ENCODE results near the gene ADD3. TPM values are rescaled to one million over a fixed set of nuclear protein-coding genes. Genes with fewer than 3 reads are reported as not detected.

The ADD3 gene
- total and polyA plus RNA-seq, 10 of the 15 experiments (the other 5 are each of a cell fraction or from before 2014, with no cell fraction given), result 27.3 to 129 (median 67.8) TPM

- DNase-seq (ENCODE audit: low read depth, low spot score) (no peak), ATAC-seq (no peak), FAIRE-seq (no peak)
- 0% methylated on average over 1 of the region's 1 CpG for WGBS (ENCODE audit: insufficient coverage, insufficient replicate concordance, low lambda C conversion rate, missing lambda C conversion rate)
- ChIA-PET POLR2A (no interaction called here), CTCF (no interaction called here), RAD21 (ENCODE audit: unreplicated experiment) (no interaction called here), SMC1A (ENCODE audit: uncharacterized antibody, unreplicated experiment) (no interaction called here)
- in situ Hi-C loops (cut with MboI), result no loop called here
- Histone ChIP-seq H2AFZ (ENCODE audit: control insufficient read depth, low read depth, low read length) (no peak overlapping the region), H4K20me1 (ENCODE audit: control insufficient read depth, insufficient read depth) (0 out of 2 replicates have a peak, but pooled peaks cover 3% of the 10 kb centered on the region), H3K9ac (ENCODE audit: control insufficient read depth, insufficient read depth, low read length) (no peak overlapping the region), H3K27me3 (replicated peaks in 1 of 2; ENCODE audit: control insufficient read depth in 2 of 2, insufficient read depth in 2 of 2, low read length in 1 of 2) (peaks cover 12 to 13% of the 10 kb centered on the region in 2 experiments), H3K79me2 (ENCODE audit: control insufficient read depth, insufficient read depth, low read length) (no peaks in the 10 kb centered on the region), H3K27ac (ENCODE audit: control insufficient read depth, insufficient read depth) (no peak overlapping the region), H3K36me3 (ENCODE audit: control insufficient read depth in 2 of 2, insufficient read depth in 2 of 2, low read length in 1 of 2) (no peaks in the 10 kb centered on the region), H3K4me2 (ENCODE audit: control insufficient read depth, insufficient read depth) (no peak overlapping the region), H3K4me1 (ENCODE audit: control insufficient read depth, insufficient read depth, low read length) (no peaks in the 10 kb centered on the region; the same call in 1 of the 2 replicates), H3K4me3 (no peak overlapping the region), H3K9me3 (replicated peaks; ENCODE audit: control insufficient read depth, insufficient read depth, low read length) (no peaks in the 10 kb centered on the region)
- BruUV-seq (replicated peaks), result no TSS peak
- TF ChIP-seq WRNIP1 (IDR thresholded peaks at IDR 0.05; ENCODE audit: borderline replicate concordance, low read depth, low read length) (no peak), CEBPB (IDR thresholded peaks at IDR 0.05; ENCODE audit: borderline replicate concordance in 1 of 2, low read depth in 2 of 2, low read length in 2 of 2) (no peak), POLR2AphosphoS2 (IDR thresholded peaks at IDR 0.05; ENCODE audit: low read depth, low read length) (no peak), MYB (IDR thresholded peaks at IDR 0.05; ENCODE audit: borderline replicate concordance, low read depth, low read length) (no peak), NKRF (conservative IDR thresholded peaks at IDR 0.05) (no peak), EED (IDR thresholded peaks at IDR 0.05; ENCODE audit: low read depth) (no peak), FOXK2 (IDR thresholded peaks at IDR 0.05) (no peak), ZBTB33 (IDR thresholded peaks at IDR 0.05) (no peak), E2F8 (IDR thresholded peaks at IDR 0.05; ENCODE audit: low read depth, partially characterized antibody) (no peak)
- intact Hi-C loops (cut with micrococcal nuclease; ENCODE audit: unreplicated experiment), result no loop called here
These were observed 161.8 kb downstream of the ADD3 start for GRCh38 chr10:110169586-110169985.

Measured in GM12878 (cell line).